ENCODE measurements around the gene NELL1. TPM values are rescaled to one million over a fixed set of nuclear protein-coding genes. Genes with fewer than 3 reads are reported as not detected.

The NELL1 gene
- total RNA-seq, 1 experiment from 2014 or later, result not detected

DNA sequence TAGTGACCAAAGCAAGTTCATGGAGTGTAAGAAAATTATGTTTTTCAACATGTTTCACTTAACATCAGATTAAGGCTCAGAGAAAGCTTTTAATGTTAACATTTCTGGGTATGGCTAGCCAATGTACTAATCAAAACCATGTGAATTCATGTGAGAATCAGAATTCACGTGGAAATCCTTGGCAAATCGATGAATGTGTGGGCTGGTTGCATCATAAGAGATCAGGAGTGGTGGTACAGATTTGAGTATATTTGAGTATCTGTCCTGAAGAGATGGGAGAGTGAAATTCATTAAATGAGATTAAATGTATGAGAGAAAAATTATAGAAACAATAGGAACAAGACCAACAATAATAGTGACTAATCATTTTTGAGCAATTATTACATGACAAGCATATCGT lies 884.9 kb downstream of the NELL1 start:
- TF ChIP-seq EZH2phosphoT487 (IDR thresholded peaks at IDR 0.05; ENCODE audit: borderline replicate concordance, low read length) (no peak), EZH2 (IDR thresholded peaks at IDR 0.05; ENCODE audit: low read length, unreplicated experiment) (no peak)
- TF ChIP-seq, protein P1, sequence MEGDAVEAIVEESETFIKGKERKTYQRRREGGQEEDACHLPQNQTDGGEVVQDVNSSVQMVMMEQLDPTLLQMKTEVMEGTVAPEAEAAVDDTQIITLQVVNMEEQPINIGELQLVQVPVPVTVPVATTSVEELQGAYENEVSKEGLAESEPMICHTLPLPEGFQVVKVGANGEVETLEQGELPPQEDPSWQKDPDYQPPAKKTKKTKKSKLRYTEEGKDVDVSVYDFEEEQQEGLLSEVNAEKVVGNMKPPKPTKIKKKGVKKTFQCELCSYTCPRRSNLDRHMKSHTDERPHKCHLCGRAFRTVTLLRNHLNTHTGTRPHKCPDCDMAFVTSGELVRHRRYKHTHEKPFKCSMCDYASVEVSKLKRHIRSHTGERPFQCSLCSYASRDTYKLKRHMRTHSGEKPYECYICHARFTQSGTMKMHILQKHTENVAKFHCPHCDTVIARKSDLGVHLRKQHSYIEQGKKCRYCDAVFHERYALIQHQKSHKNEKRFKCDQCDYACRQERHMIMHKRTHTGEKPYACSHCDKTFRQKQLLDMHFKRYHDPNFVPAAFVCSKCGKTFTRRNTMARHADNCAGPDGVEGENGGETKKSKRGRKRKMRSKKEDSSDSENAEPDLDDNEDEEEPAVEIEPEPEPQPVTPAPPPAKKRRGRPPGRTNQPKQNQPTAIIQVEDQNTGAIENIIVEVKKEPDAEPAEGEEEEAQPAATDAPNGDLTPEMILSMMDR (conservative IDR thresholded peaks at IDR 0.05; ENCODE audit: low read depth, low read length), result no peak
- H3K9me3 ChIP-seq (ENCODE audit: low read length), result 0 out of 2 replicates have a peak, but pooled peaks cover 2% of the 10 kb centered on the region
- POLR2A ChIA-PET (ENCODE audit: unreplicated experiment), result no interaction called here
- no peak overlapping the region for H3K4me3 ChIP-seq (ENCODE audit: low read length)
- intact Hi-C loops (cut with micrococcal nuclease), result no loop called here
- no peak overlapping the region for H2AFZ ChIP-seq (ENCODE audit: low read length)
- no peak overlapping the region for H3K27ac ChIP-seq (ENCODE audit: low read length)
- H3F3A ChIP-seq (ENCODE audit: low read length, unreplicated experiment), result no peaks in the 10 kb centered on the region
- no peaks in the 10 kb centered on the region for H3K79me2 ChIP-seq (ENCODE audit: low read length)
- no TSS peak for BruUV-seq (replicated peaks)
- CTCF ChIA-PET, result no interaction called here
- H3K27me3 ChIP-seq (ENCODE audit: low read length), result no peaks in the 10 kb centered on the region
- DNase-seq (no peak), ATAC-seq (no peak)
- no peak overlapping the region for H3K4me2 ChIP-seq (ENCODE audit: low read length)
- no peaks in the 10 kb centered on the region for H3K9me2 ChIP-seq (replicated peaks; ENCODE audit: low read length)
- no peak overlapping the region for H3K9ac ChIP-seq (ENCODE audit: low read length)
- no peaks in the 10 kb centered on the region for H3K4me1 ChIP-seq (ENCODE audit: insufficient read depth, low read length)
- no peaks in the 10 kb centered on the region for H4K20me1 ChIP-seq (ENCODE audit: low read length)
- no peaks in the 10 kb centered on the region for H3K36me3 ChIP-seq (ENCODE audit: low read depth, low read length)

DNA sequence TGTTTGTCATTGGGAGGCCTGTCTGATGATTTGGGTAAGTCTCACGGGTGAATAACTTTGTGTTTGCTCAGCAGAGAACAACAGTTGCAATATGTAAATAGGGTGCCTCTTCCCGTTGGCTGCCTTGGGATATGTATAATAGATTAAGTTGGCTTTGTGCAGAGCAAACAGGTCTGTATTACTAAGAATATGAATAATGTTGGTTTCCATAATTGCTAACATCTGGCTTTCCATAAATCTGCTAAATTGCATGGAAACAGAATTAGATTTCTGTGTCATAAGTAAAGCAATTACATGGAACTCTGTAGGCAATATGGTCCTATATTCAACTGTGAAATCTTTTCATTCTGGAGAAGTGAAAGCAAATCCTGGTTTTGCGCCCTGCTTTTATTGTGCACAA lies 887.5 kb downstream of the NELL1 start:
- intact Hi-C loops (cut with micrococcal nuclease), result no loop called here
- Histone ChIP-seq H3K4me3 (ENCODE audit: low read length) (no peak overlapping the region), H3K27ac (ENCODE audit: low read length) (no peak overlapping the region), H3K4me1 (ENCODE audit: insufficient read depth, low read length) (no peaks in the 10 kb centered on the region), H3K9ac (ENCODE audit: low read length) (no peak overlapping the region), H3K79me2 (ENCODE audit: low read length) (no peaks in the 10 kb centered on the region), H2AFZ (ENCODE audit: low read length) (no peak overlapping the region), H4K20me1 (ENCODE audit: low read length) (no peaks in the 10 kb centered on the region), H3F3A (ENCODE audit: low read length, unreplicated experiment) (no peaks in the 10 kb centered on the region), H3K36me3 (ENCODE audit: low read depth, low read length) (no peaks in the 10 kb centered on the region), H3K4me2 (ENCODE audit: low read length) (no peak overlapping the region), H3K9me2 (replicated peaks; ENCODE audit: low read length) (no peaks in the 10 kb centered on the region), H3K9me3 (ENCODE audit: low read length) (no peaks in the 10 kb centered on the region), H3K27me3 (ENCODE audit: low read length) (no peaks in the 10 kb centered on the region)
- ChIA-PET POLR2A (ENCODE audit: unreplicated experiment) (no interaction called here), CTCF (no interaction called here)
- ATAC-seq (no peak), DNase-seq (no peak)
- no TSS peak for BruUV-seq (replicated peaks)
- TF ChIP-seq EZH2 (IDR thresholded peaks at IDR 0.05; ENCODE audit: low read length, unreplicated experiment), result no peak
- TF ChIP-seq, protein P1 (conservative IDR thresholded peaks at IDR 0.05; ENCODE audit: low read depth, low read length), result no peak
- TF ChIP-seq EZH2phosphoT487 (IDR thresholded peaks at IDR 0.05; ENCODE audit: borderline replicate concordance, low read length), result no peak

DNA sequence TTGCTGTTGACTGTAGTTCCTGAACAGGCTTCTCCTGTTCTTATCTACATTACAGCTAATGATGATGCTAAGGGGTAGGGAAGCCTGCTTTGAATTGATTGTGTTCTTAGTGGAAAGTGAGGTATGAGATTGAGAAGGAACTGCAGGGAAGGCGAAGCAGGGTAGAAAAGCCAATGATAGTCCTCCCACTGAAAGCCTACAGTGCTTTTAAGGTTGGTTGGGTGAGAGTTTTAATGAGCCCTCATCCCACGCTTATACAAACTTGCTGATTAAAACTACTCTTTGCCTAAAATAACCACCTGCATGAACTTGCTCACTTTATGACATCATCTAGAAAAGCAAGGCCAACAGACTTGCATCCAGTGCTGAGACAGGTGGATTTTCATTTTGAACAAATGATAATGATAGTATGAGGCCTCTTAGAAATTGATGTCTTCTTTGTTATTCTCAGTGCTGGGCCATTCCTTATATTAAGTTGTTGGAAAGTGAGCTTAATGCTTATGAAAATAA lies 891.1 kb downstream of the NELL1 start:
- ATAC-seq, result no peak
- Histone ChIP-seq H4K20me1 (ENCODE audit: low read length) (no peaks in the 10 kb centered on the region), H2AFZ (ENCODE audit: low read length) (no peak overlapping the region), H3K9me3 (ENCODE audit: low read length) (no peaks in the 10 kb centered on the region; the same call in 1 of the 2 replicates), H3K27ac (ENCODE audit: low read length) (no peak overlapping the region), H3K4me3 (ENCODE audit: low read length) (no peak overlapping the region), H3K4me1 (ENCODE audit: insufficient read depth, low read length) (no peaks in the 10 kb centered on the region), H3K36me3 (ENCODE audit: low read depth, low read length) (no peaks in the 10 kb centered on the region), H3K9me2 (replicated peaks; ENCODE audit: low read length) (no peaks in the 10 kb centered on the region), H3K27me3 (ENCODE audit: low read length) (no peaks in the 10 kb centered on the region), H3F3A (ENCODE audit: low read length, unreplicated experiment) (no peaks in the 10 kb centered on the region), H3K9ac (ENCODE audit: low read length) (no peak overlapping the region), H3K79me2 (ENCODE audit: low read length) (no peaks in the 10 kb centered on the region), H3K4me2 (ENCODE audit: low read length) (no peak overlapping the region)
- CTCF ChIA-PET, result no interaction called here
- intact Hi-C loops (cut with micrococcal nuclease), result no loop called here
- no TSS peak for BruUV-seq (replicated peaks)
- TF ChIP-seq EZH2 (IDR thresholded peaks at IDR 0.05; ENCODE audit: low read length, unreplicated experiment), result no peak
- TF ChIP-seq, protein P1 (conservative IDR thresholded peaks at IDR 0.05; ENCODE audit: low read depth, low read length), result no peak
- no peak for TF ChIP-seq EZH2phosphoT487 (IDR thresholded peaks at IDR 0.05; ENCODE audit: borderline replicate concordance, low read length)
- POLR2A ChIA-PET (ENCODE audit: unreplicated experiment), result no interaction called here
- no peak for DNase-seq
